ENCODE data around the gene PIGV. TPM values are rescaled to one million over a fixed set of nuclear protein-coding genes. Genes with fewer than 3 reads are reported as not detected.

The PIGV gene
- total RNA-seq, 2 experiments from 2014 or later, result 10.3 to 18.0 TPM

- POLR2A ChIA-PET, result interaction anchor here (1.1 to 1.3 kb wide), 2 partner anchors 15 to 26 kb away, joined by 4 read pairs; no protein-coding TSS in a partner anchor
Measured at GRCh38 chr1:26771285-26771642, 16.5 kb upstream of the PIGV start.

GRCh38 chr1:26771643-26772321, 16.0 kb upstream of the PIGV start:
- intact Hi-C loops (cut with micrococcal nuclease; ENCODE audit: unreplicated experiment), result no loop called here
- no peak overlapping the region for H3K4me3 ChIP-seq (ENCODE audit: low read depth, low read length, poor library complexity, severe bottlenecking)
- ChIA-PET CTCF (ENCODE audit: unreplicated experiment) (no interaction called here), POLR2A (interaction anchor here (0.6 to 1.3 kb wide), 4 partner anchors 14 to 357 kb away, joined by 3 to 5 read pairs (median 4); no protein-coding TSS in a partner anchor)
- no peaks in the 10 kb centered on the region for H3K9me2 ChIP-seq (ENCODE audit: insufficient read depth, low read length)
- no peak overlapping the region for H2AFZ ChIP-seq (ENCODE audit: low read length)
- peaks cover 100% of the 10 kb centered on the region for H3K36me3 ChIP-seq (ENCODE audit: insufficient read depth, low read length)
- H4K20me1 ChIP-seq (ENCODE audit: insufficient read depth, low read length), result no peaks in the 10 kb centered on the region
- TF ChIP-seq EZH2phosphoT487 (IDR thresholded peaks at IDR 0.05; ENCODE audit: borderline replicate concordance, low read depth, low read length) (no peak), CTCF (conservative IDR thresholded peaks at IDR 0.05; ENCODE audit: low read length) (no peak)
- no peak overlapping the region for H3K4me2 ChIP-seq (ENCODE audit: low read length)
- H3K27ac ChIP-seq (ENCODE audit: low read depth, low read length, poor library complexity, severe bottlenecking), result no peak overlapping the region
- no peaks in the 10 kb centered on the region for H3K79me2 ChIP-seq (ENCODE audit: insufficient read depth, low read depth, low read length)
- DNase-seq (ENCODE audit: low spot score), result no peak
- no TSS peak for BruUV-seq (replicated peaks)
- no peaks in the 10 kb centered on the region for H3K9me3 ChIP-seq (ENCODE audit: low read length)
- H3K4me1 ChIP-seq (ENCODE audit: insufficient read depth, low read length, poor library complexity, severe bottlenecking), result no peaks in the 10 kb centered on the region

More at GRCh38 chr1:26771285-26771642, 16.5 kb upstream of the PIGV start:
- Histone ChIP-seq H3K36me3 (ENCODE audit: insufficient read depth, low read length) (peaks cover 100% of the 10 kb centered on the region), H4K20me1 (ENCODE audit: insufficient read depth, low read length) (no peaks in the 10 kb centered on the region), H2AFZ (ENCODE audit: low read length) (no peak overlapping the region), H3K4me3 (ENCODE audit: low read depth, low read length, poor library complexity, severe bottlenecking) (no peak overlapping the region), H3K9me2 (ENCODE audit: insufficient read depth, low read length) (no peaks in the 10 kb centered on the region), H3K79me2 (ENCODE audit: insufficient read depth, low read depth, low read length) (no peaks in the 10 kb centered on the region), H3K4me2 (ENCODE audit: low read length) (no peak overlapping the region), H3K9me3 (ENCODE audit: low read length) (no peaks in the 10 kb centered on the region), H3K27ac (ENCODE audit: low read depth, low read length, poor library complexity, severe bottlenecking) (no peak overlapping the region), H3K4me1 (ENCODE audit: insufficient read depth, low read length, poor library complexity, severe bottlenecking) (no peaks in the 10 kb centered on the region)
- no peak for DNase-seq (ENCODE audit: low spot score)
- TF ChIP-seq EZH2phosphoT487 (IDR thresholded peaks at IDR 0.05; ENCODE audit: borderline replicate concordance, low read depth, low read length) (no peak), CTCF (conservative IDR thresholded peaks at IDR 0.05; ENCODE audit: low read length) (no peak)
- CTCF ChIA-PET (ENCODE audit: unreplicated experiment), result no interaction called here
- intact Hi-C loops (cut with micrococcal nuclease; ENCODE audit: unreplicated experiment), result no loop called here
- BruUV-seq (replicated peaks), result no TSS peak

- Histone ChIP-seq H3K9me3 (ENCODE audit: low read length) (no peaks in the 10 kb centered on the region), H3K79me2 (ENCODE audit: insufficient read depth, low read depth, low read length) (no peaks in the 10 kb centered on the region), H2AFZ (ENCODE audit: low read length) (no peak overlapping the region), H3K4me3 (ENCODE audit: low read depth, low read length, poor library complexity, severe bottlenecking) (no peak overlapping the region), H3K9me2 (ENCODE audit: insufficient read depth, low read length) (no peaks in the 10 kb centered on the region), H3K4me2 (ENCODE audit: low read length) (no peak overlapping the region), H3K4me1 (ENCODE audit: insufficient read depth, low read length, poor library complexity, severe bottlenecking) (no peaks in the 10 kb centered on the region), H3K36me3 (ENCODE audit: insufficient read depth, low read length) (peaks cover 100% of the 10 kb centered on the region), H4K20me1 (ENCODE audit: insufficient read depth, low read length) (no peaks in the 10 kb centered on the region), H3K27ac (ENCODE audit: low read depth, low read length, poor library complexity, severe bottlenecking) (no peak overlapping the region)
- intact Hi-C loops (cut with micrococcal nuclease; ENCODE audit: unreplicated experiment), result no loop called here
- DNase-seq (ENCODE audit: low spot score), result no peak
- BruUV-seq (replicated peaks), result no TSS peak
- ChIA-PET CTCF (ENCODE audit: unreplicated experiment) (no interaction called here), POLR2A (no interaction called here)
- TF ChIP-seq CTCF (conservative IDR thresholded peaks at IDR 0.05; ENCODE audit: low read length) (no peak), EZH2phosphoT487 (IDR thresholded peaks at IDR 0.05; ENCODE audit: borderline replicate concordance, low read depth, low read length) (no peak)
Measured at GRCh38 chr1:26772687-26773086, 15.1 kb upstream of the PIGV start.
